Neural cell (in vitro differentiated cells): ENCODE results near the gene MTF2.

Source experiments
- POLR2AphosphoS5 ChIP-seq: IDR thresholded peaks from 2 replicates; pipeline ENCODE4 v1.6.1; 2012
- SMC3 ChIP-seq: fragments of 450-650 bp; conservative IDR thresholded peaks from 2 replicates; pipeline ENCODE4 v1.6.1; 2014; ENCODE audit warnings: antibody characterized with exemption, mild to moderate bottlenecking, moderate library complexity; ENCODE audit not compliant: poor library complexity
- TF ChIP-seq, protein P1 (sequence below): fragments of 450-650 bp; IDR thresholded peaks from 2 replicates; pipeline ENCODE4 v1.5.1; 2014; ENCODE audit warnings: antibody characterized with exemption, mild to moderate bottlenecking, moderate library complexity; ENCODE audit not compliant: poor library complexity, severe bottlenecking
- TF ChIP-seq, protein P2 (sequence below): IDR thresholded peaks from 2 replicates; pipeline ENCODE4 v1.6.1; 2012; ENCODE audit warnings: borderline replicate concordance

DNA sequence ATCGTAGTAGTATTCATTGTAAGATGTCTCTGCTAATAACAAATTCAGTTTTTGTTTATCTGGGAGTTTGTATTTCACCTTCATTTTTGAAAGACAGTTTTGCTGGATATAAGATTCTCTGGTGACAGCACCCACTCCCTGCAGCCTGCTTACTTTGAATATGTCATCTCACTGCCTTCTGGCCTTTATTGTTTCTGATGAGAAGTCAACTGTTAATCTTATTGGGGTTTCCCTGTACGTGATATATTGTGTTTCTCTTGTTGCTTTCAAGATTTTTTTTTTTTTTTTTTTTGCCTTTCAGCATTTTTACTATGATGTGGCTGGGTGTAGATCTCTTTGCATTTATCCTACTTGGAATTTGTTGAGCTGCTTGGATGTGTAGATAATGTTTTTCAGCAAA, 29.3 kb downstream of the MTF2 start:
- no peak for TF ChIP-seq SMC3
- TF ChIP-seq, protein P1, sequence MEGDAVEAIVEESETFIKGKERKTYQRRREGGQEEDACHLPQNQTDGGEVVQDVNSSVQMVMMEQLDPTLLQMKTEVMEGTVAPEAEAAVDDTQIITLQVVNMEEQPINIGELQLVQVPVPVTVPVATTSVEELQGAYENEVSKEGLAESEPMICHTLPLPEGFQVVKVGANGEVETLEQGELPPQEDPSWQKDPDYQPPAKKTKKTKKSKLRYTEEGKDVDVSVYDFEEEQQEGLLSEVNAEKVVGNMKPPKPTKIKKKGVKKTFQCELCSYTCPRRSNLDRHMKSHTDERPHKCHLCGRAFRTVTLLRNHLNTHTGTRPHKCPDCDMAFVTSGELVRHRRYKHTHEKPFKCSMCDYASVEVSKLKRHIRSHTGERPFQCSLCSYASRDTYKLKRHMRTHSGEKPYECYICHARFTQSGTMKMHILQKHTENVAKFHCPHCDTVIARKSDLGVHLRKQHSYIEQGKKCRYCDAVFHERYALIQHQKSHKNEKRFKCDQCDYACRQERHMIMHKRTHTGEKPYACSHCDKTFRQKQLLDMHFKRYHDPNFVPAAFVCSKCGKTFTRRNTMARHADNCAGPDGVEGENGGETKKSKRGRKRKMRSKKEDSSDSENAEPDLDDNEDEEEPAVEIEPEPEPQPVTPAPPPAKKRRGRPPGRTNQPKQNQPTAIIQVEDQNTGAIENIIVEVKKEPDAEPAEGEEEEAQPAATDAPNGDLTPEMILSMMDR: no peak
- no peak for TF ChIP-seq POLR2AphosphoS5
- TF ChIP-seq, protein P2, sequence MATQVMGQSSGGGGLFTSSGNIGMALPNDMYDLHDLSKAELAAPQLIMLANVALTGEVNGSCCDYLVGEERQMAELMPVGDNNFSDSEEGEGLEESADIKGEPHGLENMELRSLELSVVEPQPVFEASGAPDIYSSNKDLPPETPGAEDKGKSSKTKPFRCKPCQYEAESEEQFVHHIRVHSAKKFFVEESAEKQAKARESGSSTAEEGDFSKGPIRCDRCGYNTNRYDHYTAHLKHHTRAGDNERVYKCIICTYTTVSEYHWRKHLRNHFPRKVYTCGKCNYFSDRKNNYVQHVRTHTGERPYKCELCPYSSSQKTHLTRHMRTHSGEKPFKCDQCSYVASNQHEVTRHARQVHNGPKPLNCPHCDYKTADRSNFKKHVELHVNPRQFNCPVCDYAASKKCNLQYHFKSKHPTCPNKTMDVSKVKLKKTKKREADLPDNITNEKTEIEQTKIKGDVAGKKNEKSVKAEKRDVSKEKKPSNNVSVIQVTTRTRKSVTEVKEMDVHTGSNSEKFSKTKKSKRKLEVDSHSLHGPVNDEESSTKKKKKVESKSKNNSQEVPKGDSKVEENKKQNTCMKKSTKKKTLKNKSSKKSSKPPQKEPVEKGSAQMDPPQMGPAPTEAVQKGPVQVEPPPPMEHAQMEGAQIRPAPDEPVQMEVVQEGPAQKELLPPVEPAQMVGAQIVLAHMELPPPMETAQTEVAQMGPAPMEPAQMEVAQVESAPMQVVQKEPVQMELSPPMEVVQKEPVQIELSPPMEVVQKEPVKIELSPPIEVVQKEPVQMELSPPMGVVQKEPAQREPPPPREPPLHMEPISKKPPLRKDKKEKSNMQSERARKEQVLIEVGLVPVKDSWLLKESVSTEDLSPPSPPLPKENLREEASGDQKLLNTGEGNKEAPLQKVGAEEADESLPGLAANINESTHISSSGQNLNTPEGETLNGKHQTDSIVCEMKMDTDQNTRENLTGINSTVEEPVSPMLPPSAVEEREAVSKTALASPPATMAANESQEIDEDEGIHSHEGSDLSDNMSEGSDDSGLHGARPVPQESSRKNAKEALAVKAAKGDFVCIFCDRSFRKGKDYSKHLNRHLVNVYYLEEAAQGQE: no peak
